ENCODE measurements around the gene NAT9.

DNA sequence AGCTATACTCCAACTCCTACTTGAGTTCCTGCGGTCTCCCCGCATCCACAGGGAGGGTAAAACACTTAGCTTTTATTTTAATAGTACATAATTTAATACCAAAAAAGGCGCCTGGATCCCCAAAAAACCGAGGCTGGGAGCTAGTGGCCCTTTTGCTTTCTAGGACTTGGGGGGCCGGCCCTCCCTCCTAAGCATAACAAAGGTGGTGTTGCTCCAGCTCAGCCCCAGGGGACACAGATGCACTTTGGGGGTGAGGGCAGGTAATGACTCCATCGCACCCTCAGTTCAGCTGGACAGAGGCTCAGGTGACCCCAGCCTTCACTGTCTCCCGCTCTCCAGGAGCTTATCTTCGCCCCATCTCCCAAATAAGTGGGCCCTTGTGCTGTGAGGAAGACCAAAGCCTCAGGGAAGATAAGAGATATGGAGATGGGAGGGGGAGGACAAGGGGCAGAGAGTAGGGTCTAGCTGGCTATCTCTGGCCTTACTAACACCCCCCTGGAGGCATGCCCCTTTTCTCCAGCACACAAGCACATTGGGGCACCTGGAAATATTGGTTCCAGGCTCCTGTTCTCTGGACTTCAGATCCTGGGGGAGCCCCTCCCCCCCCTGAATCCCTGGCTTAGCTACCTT, 30.5 kb downstream of the NAT9 start:
- TF ChIP-seq, protein P1, sequence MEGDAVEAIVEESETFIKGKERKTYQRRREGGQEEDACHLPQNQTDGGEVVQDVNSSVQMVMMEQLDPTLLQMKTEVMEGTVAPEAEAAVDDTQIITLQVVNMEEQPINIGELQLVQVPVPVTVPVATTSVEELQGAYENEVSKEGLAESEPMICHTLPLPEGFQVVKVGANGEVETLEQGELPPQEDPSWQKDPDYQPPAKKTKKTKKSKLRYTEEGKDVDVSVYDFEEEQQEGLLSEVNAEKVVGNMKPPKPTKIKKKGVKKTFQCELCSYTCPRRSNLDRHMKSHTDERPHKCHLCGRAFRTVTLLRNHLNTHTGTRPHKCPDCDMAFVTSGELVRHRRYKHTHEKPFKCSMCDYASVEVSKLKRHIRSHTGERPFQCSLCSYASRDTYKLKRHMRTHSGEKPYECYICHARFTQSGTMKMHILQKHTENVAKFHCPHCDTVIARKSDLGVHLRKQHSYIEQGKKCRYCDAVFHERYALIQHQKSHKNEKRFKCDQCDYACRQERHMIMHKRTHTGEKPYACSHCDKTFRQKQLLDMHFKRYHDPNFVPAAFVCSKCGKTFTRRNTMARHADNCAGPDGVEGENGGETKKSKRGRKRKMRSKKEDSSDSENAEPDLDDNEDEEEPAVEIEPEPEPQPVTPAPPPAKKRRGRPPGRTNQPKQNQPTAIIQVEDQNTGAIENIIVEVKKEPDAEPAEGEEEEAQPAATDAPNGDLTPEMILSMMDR (IDR thresholded peaks at IDR 0.05; ENCODE audit: poor library complexity): no peak
- TF ChIP-seq EZH2 (IDR thresholded peaks at IDR 0.05; ENCODE audit: borderline replicate concordance): no peak
